Thoracic aorta (tissue), 2 donors: ENCODE results near the gene INSIG1. TPM values are rescaled to one million over a fixed set of nuclear protein-coding genes. Genes with fewer than 3 reads are reported as not detected.

Experiments used
- ATAC-seq: fragments of 150-250 bp; one replicate; pipeline ENCODE4 v1.8.0; 2017; ENCODE audit warnings: low read depth; ENCODE audit not compliant: insufficient number of reproducible peaks, low FRiP score
- DNase-seq: peaks from one replicate; pipeline ENCODE4 v3.0.0-alpha.2; 2020; ENCODE audit warnings: low spot score
- H3K27ac ChIP-seq, 2 donors: fragments of 200-600 bp; sonication (generic); 1 replicate in 1 of 2; 2 replicates in 1 of 2; pipeline ENCODE4 v1.5.1; 2016; ENCODE audit warnings: mild to moderate bottlenecking in 2 of 2, moderate library complexity in 2 of 2
- H3K27me3 ChIP-seq: fragments of 200-600 bp; sonication (generic); replicated peaks from 2 replicates; pipeline ENCODE4 v1.6.0; 2016; ENCODE audit warnings: mild to moderate bottlenecking; ENCODE audit not compliant: insufficient read depth
- H3K36me3 ChIP-seq: fragments of 200-600 bp; sonication (generic); one replicate; pipeline ENCODE4 v1.5.1; 2016
- H3K4me1 ChIP-seq, 2 donors: fragments of 200-600 bp; sonication (generic); 1 replicate in 1 of 2; 2 replicates in 1 of 2; pipeline versions ENCODE4 v1.5.1 to v1.6.0; 2016; ENCODE audit warnings: low read depth in 2 of 2, mild to moderate bottlenecking in 1 of 2; ENCODE audit not compliant: control insufficient read depth in 1 of 2
- H3K4me3 ChIP-seq: fragments of 200-600 bp; sonication (generic); 2 replicates; pipeline ENCODE4 v1.5.1; 2016; ENCODE audit warnings: mild to moderate bottlenecking
- H3K9me3 ChIP-seq: fragments of 200-600 bp; sonication (generic); 2 replicates; pipeline ENCODE4 v1.5.1; 2016
- CTCF ChIP-seq: fragments of 200-600 bp; sonication (generic); IDR thresholded peaks from one replicate; pipeline ENCODE4 v1.5.1; 2019; ENCODE audit warnings: antibody characterized with exemption
- total RNA-seq, 2 donors: library from RNA; depleted of rRNA; stranded (reverse); fragments of >200 nt; gene quantifications; one replicate each; pipeline versions ENCODE4 v1.1.0 to v1.2.3, GENCODE V29; 2016

Gene INSIG1
- total RNA-seq, 2 donors from 2014 or later: 42.9 to 83.2 TPM

- Histone ChIP-seq H3K27me3 (no peaks in the 10 kb centered on the region), H3K4me1 (peaks cover 9 to 33% of the 10 kb centered on the region in 2 donors), H3K27ac (no peak overlapping the region), H3K9me3 (no peaks in the 10 kb centered on the region), H3K4me3 (no peak overlapping the region), H3K36me3 (no peaks in the 10 kb centered on the region)
- DNase-seq (no peak), ATAC-seq (no peak)
- no peak for TF ChIP-seq CTCF
These were observed 43.7 kb upstream of the INSIG1 start for GRCh38 chr7:155254018-155254417.

- H3K4me1 ChIP-seq: peaks cover 9 to 33% of the 10 kb centered on the region in 2 donors
- ATAC-seq: no peak
- DNase-seq: no peak
- no peak overlapping the region for H3K27ac ChIP-seq
- H3K36me3 ChIP-seq: no peaks in the 10 kb centered on the region
- H3K9me3 ChIP-seq: no peaks in the 10 kb centered on the region
- H3K27me3 ChIP-seq: no peaks in the 10 kb centered on the region
- no peak overlapping the region for H3K4me3 ChIP-seq
- TF ChIP-seq CTCF: no peak
These were observed 42.6 kb upstream of the INSIG1 start for GRCh38 chr7:155255071-155255470.

DNA sequence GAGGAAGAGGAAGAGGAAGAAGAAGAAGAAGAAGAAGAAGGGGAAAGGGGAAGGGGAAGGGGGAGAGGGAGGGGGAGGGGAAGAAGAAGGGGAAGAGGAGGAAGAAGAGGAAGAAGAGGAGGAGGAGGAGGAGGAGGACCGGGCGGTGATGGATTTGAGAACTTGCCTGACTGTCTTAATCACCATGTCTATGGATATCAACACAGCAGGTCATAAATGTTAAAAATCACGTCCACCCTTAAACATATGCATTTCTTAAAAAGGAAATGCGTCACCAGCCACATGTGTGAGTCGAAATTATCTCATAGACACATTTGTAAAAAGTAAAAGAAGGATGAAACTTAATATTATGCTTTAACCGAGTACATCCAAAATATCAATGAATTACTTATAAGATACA is 42.1 kb upstream of the INSIG1 start:
- Histone ChIP-seq H3K4me3 (no peak overlapping the region), H3K27ac (no peak overlapping the region), H3K4me1 (peaks cover 9 to 33% of the 10 kb centered on the region in 2 donors), H3K9me3 (no peaks in the 10 kb centered on the region), H3K36me3 (no peaks in the 10 kb centered on the region), H3K27me3 (no peaks in the 10 kb centered on the region)
- DNase-seq: no peak
- TF ChIP-seq CTCF: no peak
- ATAC-seq: no peak

DNA sequence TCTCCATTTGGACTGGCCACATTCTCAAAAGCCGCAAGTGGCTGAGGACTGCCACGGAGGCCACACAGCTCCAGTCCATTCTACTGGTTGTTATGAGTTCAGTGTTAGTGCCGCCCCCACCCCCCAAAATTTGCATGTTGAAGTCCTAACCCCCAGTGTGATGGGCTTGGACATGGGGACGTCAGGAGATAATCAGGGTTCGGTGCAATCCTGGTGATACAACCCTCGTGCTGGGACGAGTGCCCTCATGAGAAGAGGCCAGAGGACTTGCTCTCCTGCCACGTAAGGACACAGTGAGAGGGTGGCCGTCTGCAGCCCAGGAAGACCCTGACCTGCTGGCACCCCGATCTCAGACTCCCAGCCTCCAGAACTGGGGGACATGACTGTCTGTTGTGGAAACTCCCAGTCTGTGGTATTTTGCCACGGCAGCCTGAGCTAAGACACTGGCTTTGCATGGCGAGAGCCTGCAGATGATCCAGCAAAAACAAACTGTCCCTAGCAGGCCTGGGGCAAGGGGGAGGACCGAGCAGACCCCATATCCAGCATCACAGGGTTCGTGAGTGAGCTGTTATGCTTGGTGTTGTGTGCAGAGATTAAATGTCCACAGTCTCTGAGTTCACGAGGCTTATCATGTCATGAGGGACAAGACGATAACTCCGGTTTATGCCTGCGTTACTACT is 41.5 kb upstream of the INSIG1 start:
- no peak for TF ChIP-seq CTCF
- Histone ChIP-seq H3K9me3 (no peaks in the 10 kb centered on the region), H3K4me3 (no peak overlapping the region), H3K27ac (no peak overlapping the region), H3K4me1 (peaks cover 9 to 33% of the 10 kb centered on the region in 2 donors), H3K36me3 (no peaks in the 10 kb centered on the region), H3K27me3 (no peaks in the 10 kb centered on the region)
- no peak for DNase-seq
- no peak for ATAC-seq

DNA sequence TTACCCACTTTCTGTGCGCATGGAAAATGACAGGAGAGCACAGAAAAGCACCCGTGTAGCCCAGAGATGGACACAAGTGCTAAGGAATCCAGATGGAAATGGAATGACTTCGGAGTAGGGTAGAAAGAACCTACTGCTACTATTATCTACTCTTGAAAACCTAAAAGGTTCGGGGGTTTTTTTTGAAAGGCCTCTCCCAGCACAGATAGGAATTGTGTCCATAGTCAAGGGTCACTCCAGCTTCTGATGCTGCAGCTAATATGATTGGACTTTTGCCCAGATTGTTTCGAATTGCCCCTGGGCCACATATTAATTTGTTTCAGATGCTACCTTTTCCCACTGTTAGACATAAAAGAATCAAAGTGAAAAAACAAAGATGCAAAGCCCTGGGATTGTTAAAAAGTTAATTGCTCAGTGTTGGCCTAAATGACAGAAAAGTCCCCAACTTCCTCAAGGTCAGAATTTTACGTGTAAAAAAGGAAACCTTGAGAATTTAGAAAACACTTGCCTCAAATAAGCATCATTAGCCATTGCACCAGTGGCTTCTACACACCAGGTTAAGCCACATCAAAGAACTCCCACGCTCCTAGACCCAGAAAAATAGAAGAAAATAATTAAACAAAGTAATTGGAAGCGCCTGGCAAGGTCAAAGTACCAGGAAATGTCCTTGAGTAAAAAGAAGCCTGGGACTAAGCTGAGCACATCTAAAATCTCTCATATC is 40.8 kb upstream of the INSIG1 start:
- ATAC-seq: no peak
- peaks cover 9 to 33% of the 10 kb centered on the region in 2 donors for H3K4me1 ChIP-seq
- peak overlapping the region; percentile 47 for H3K4me3 ChIP-seq
- H3K36me3 ChIP-seq: no peaks in the 10 kb centered on the region
- H3K27me3 ChIP-seq: no peaks in the 10 kb centered on the region
- H3K27ac ChIP-seq: peak overlapping the region; percentile 25 to 67
- H3K9me3 ChIP-seq: no peaks in the 10 kb centered on the region
- DNase-seq: no peak
- TF ChIP-seq CTCF: no peak
